ENCODE results near the gene PLA2G15. TPM values are rescaled to one million over a fixed set of nuclear protein-coding genes. Genes with fewer than 3 reads are reported as not detected.

The PLA2G15 gene
- total RNA-seq, 1 experiment from 2014 or later, result 33.2 TPM

DNA sequence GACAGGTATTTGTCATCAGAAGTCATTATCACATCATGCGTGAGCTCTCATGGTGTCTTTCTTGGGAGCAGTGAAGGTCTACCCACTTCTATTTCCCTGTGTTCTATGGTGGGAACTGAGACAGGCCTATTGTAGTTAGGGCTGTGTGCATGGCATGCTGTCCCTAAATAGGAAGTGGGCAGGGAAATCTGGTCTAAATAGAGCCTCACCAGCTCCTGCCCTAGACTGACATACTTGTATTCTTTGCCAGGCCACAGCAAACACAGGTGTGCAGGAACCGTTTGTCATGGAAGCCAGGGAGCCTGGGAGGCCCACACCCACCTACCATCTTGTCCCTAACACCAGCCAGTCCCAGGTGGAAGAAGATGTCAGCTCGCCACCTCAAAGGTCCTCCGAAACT, 29.3 kb downstream of the PLA2G15 start:
- no peak overlapping the region for H3K4me3 Mint-ChIP-seq (ENCODE audit: unreplicated experiment)
- ChIA-PET CTCF (interaction anchor here (0.6 kb wide), 1 partner anchor 52 kb away, joined by 3 read pairs; no protein-coding TSS in a partner anchor), POLR2A (interaction anchor here (0.5 kb wide), 1 partner anchor 1177 kb away, joined by 9 read pairs; no protein-coding TSS in a partner anchor)
- Histone ChIP-seq H3K4me3 (ENCODE audit: low read depth, low read length) (no peak overlapping the region), H3K27me3 (replicated peaks; ENCODE audit: control insufficient read depth, insufficient read depth, low read length) (no peaks in the 10 kb centered on the region), H3K9me3 (no peaks in the 10 kb centered on the region), H3K4me1 (peaks cover 49% of the 10 kb centered on the region), H3K36me3 (ENCODE audit: control insufficient read depth, insufficient read depth, low read length) (peaks cover 5% of the 10 kb centered on the region)
- intact Hi-C loops (cut with micrococcal nuclease; ENCODE audit: unreplicated experiment), result no loop called here
- peak overlapping the region; percentile 76 for H3K27ac Mint-ChIP-seq (ENCODE audit: unreplicated experiment)
- TF ChIP-seq, protein P1, sequence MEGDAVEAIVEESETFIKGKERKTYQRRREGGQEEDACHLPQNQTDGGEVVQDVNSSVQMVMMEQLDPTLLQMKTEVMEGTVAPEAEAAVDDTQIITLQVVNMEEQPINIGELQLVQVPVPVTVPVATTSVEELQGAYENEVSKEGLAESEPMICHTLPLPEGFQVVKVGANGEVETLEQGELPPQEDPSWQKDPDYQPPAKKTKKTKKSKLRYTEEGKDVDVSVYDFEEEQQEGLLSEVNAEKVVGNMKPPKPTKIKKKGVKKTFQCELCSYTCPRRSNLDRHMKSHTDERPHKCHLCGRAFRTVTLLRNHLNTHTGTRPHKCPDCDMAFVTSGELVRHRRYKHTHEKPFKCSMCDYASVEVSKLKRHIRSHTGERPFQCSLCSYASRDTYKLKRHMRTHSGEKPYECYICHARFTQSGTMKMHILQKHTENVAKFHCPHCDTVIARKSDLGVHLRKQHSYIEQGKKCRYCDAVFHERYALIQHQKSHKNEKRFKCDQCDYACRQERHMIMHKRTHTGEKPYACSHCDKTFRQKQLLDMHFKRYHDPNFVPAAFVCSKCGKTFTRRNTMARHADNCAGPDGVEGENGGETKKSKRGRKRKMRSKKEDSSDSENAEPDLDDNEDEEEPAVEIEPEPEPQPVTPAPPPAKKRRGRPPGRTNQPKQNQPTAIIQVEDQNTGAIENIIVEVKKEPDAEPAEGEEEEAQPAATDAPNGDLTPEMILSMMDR (IDR thresholded peaks at IDR 0.05; ENCODE audit: insufficient read depth in 1 of 2, low read depth in 1 of 2, low read length in 1 of 2, severe bottlenecking in 1 of 2, unreplicated experiment in 1 of 2), result no peak
- peaks cover 14% of the 10 kb centered on the region for H3K4me1 Mint-ChIP-seq (ENCODE audit: low read depth, unreplicated experiment)
- peaks cover 97% of the 10 kb centered on the region for H3K36me3 Mint-ChIP-seq (ENCODE audit: insufficient read depth, unreplicated experiment)
- H3K9me3 Mint-ChIP-seq (ENCODE audit: unreplicated experiment), result no peaks in the 10 kb centered on the region
- BruUV-seq (replicated peaks), result no TSS peak
- H3K27me3 Mint-ChIP-seq (ENCODE audit: insufficient read depth, unreplicated experiment), result no peaks in the 10 kb centered on the region
- DNase-seq, result no peak

DNA sequence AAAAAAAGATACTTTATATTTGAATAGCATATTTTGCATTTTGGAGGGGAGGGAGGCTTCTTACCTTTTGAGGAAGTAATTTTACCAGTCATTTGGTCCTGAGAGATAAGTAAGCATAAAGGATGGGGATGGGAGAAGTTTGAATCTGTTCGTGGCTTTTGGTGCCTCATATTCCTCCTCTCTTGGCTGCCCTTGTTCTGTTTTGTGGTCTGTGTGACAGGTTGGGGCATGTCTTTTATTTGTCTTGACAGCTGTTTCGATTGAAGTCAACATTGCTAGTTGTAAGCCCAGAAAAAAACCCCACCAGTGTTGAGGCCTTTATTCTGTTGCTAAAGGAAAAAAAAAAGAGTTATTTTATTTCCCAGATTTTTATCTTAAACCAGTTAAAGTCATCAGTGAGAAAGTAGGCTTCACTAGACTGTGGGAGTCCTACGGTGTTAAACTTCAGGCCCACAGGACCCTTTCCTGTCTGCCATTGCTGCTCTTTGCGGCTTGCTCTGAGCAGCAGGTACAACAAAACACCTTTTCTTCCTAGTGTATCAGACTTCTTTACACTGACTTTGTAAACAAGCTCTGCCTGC, 30.5 kb downstream of the PLA2G15 start:
- H3K27ac Mint-ChIP-seq (ENCODE audit: unreplicated experiment), result peak overlapping the region; percentile 21
- Histone ChIP-seq H3K4me3 (ENCODE audit: low read depth, low read length) (no peak overlapping the region), H3K4me1 (peaks cover 53% of the 10 kb centered on the region), H3K9me3 (no peaks in the 10 kb centered on the region), H3K36me3 (ENCODE audit: control insufficient read depth, insufficient read depth, low read length) (peaks cover 7% of the 10 kb centered on the region), H3K27me3 (replicated peaks; ENCODE audit: control insufficient read depth, insufficient read depth, low read length) (no peaks in the 10 kb centered on the region)
- peaks cover 23% of the 10 kb centered on the region for H3K4me1 Mint-ChIP-seq (ENCODE audit: low read depth, unreplicated experiment)
- CTCF ChIA-PET, result interaction anchor here (0.5 kb wide), 1 partner anchor 11 kb away, joined by 4 read pairs; no protein-coding TSS in a partner anchor
- BruUV-seq (replicated peaks), result TSS peak; percentile 2
- H3K27me3 Mint-ChIP-seq (ENCODE audit: insufficient read depth, unreplicated experiment), result no peaks in the 10 kb centered on the region
- POLR2A ChIA-PET, result interaction anchor here (0.7 kb wide), 1 partner anchor 35 kb away, joined by 5 read pairs; the partner anchor contains the start of genes PRMT7 and SLC7A6OS
- H3K36me3 Mint-ChIP-seq (ENCODE audit: insufficient read depth, unreplicated experiment), result peaks cover 97% of the 10 kb centered on the region
- no peak for DNase-seq
- TF ChIP-seq, protein P1 (IDR thresholded peaks at IDR 0.05; ENCODE audit: insufficient read depth in 1 of 2, low read depth in 1 of 2, low read length in 1 of 2, severe bottlenecking in 1 of 2, unreplicated experiment in 1 of 2), result no peak
- H3K9me3 Mint-ChIP-seq (ENCODE audit: unreplicated experiment), result no peaks in the 10 kb centered on the region
- H3K4me3 Mint-ChIP-seq (ENCODE audit: unreplicated experiment), result no peak overlapping the region
- intact Hi-C loops (cut with micrococcal nuclease; ENCODE audit: unreplicated experiment), result no loop called here

DNA sequence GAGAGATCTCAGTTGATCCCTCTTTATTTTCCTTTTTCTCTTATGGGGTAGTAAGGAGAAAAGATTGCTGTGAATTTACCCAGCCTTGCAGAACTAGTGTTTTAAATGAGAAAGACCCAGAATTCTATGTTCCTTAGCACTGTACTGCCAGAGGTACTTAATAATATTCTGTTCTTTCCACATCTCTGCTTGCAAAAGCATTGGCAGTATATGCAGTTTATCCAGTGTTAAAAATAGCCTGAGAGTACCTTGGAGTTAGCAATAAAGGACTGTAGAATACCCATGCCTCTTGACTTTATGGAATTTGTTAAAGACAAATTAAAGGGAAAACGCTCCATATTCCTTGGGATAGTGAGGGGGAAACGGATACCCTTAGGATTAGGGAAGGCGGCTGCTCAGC, 31.1 kb downstream of the PLA2G15 start:
- Histone ChIP-seq H3K9me3 (no peaks in the 10 kb centered on the region), H3K4me3 (ENCODE audit: low read depth, low read length) (no peak overlapping the region), H3K27me3 (replicated peaks; ENCODE audit: control insufficient read depth, insufficient read depth, low read length) (no peaks in the 10 kb centered on the region), H3K36me3 (ENCODE audit: control insufficient read depth, insufficient read depth, low read length) (peaks cover 7% of the 10 kb centered on the region), H3K4me1 (peaks cover 53% of the 10 kb centered on the region)
- ChIA-PET CTCF (interaction anchor here (0.5 kb wide), 1 partner anchor 10 kb away, joined by 4 read pairs; no protein-coding TSS in a partner anchor), POLR2A (interaction anchor here (0.7 kb wide), 1 partner anchor 35 kb away, joined by 5 read pairs; the partner anchor contains the start of genes PRMT7 and SLC7A6OS)
- Mint-ChIP-seq H3K27me3 (ENCODE audit: insufficient read depth, unreplicated experiment) (no peaks in the 10 kb centered on the region), H3K4me1 (ENCODE audit: low read depth, unreplicated experiment) (peaks cover 28% of the 10 kb centered on the region), H3K9me3 (ENCODE audit: unreplicated experiment) (no peaks in the 10 kb centered on the region), H3K36me3 (ENCODE audit: insufficient read depth, unreplicated experiment) (peaks cover 97% of the 10 kb centered on the region), H3K4me3 (ENCODE audit: unreplicated experiment) (no peak overlapping the region), H3K27ac (ENCODE audit: unreplicated experiment) (peak overlapping the region; percentile 21)
- intact Hi-C loops (cut with micrococcal nuclease; ENCODE audit: unreplicated experiment), result no loop called here
- BruUV-seq (replicated peaks), result no TSS peak
- DNase-seq, result no peak
- TF ChIP-seq, protein P1 (IDR thresholded peaks at IDR 0.05; ENCODE audit: insufficient read depth in 1 of 2, low read depth in 1 of 2, low read length in 1 of 2, severe bottlenecking in 1 of 2, unreplicated experiment in 1 of 2), result no peak

All from Caco-2 (cell line).